B cell (primary cell): Measurements from ENCODE around the gene BTBD8. TPM values are rescaled to one million over a fixed set of nuclear protein-coding genes. Genes with fewer than 3 reads are reported as not detected.

Experiments used
- ATAC-seq: fragments of 200-7000 bp; cut with Tn5 transposase; one replicate; pipeline ENCODE4 v1.10.0; 2021; ENCODE audit warnings: low read depth, mild to moderate bottlenecking, moderate number of reproducible peaks, moderate library complexity
- CTCF ChIA-PET: fragments of 350-600 bp; sonication (Branson Sonifier 250); formaldehyde crosslinking; loops from one replicate; lab custom pipeline; 2021; ENCODE audit warnings: antibody characterized with exemption, inconsistent platforms; lab: Charles Lee
- POLR2A ChIA-PET: fragments of 350-600 bp; sonication (Branson Sonifier 250); formaldehyde crosslinking; loops from one replicate; lab custom pipeline; 2021; ENCODE audit warnings: antibody characterized with exemption; lab: Charles Lee
- DNase-seq: peaks from one replicate; pipeline ENCODE4 v3.0.0; 2013
- H2AFZ ChIP-seq: 2 replicates; pipeline ENCODE4 v1.6.1; 2012; ENCODE audit warnings: mild to moderate bottlenecking, low read depth, low read length; ENCODE audit not compliant: insufficient read depth, poor library complexity, severe bottlenecking
- H3K27ac ChIP-seq, 2 donors: 1 replicate in 1 of 2; 2 replicates in 1 of 2; pipeline ENCODE4 v1.5.1; 2012 to 2013; ENCODE audit warnings: low read length in 2 of 2, mild to moderate bottlenecking in 2 of 2, moderate library complexity in 1 of 2
- H3K27me3 ChIP-seq, 4 experiments: fragments of 200-600 bp in 1 of 4; sonication (generic) in 1 of 4; replicated peaks in 1 of 4; 1 replicate in 2 of 4; 2 replicates in 2 of 4; pipeline versions ENCODE4 v1.6.1 to v1.7.0; 2013 to 2016; ENCODE audit warnings: low read length in 3 of 4, mild to moderate bottlenecking in 2 of 4, mixed read lengths in 1 of 4, moderate library complexity in 1 of 4; ENCODE audit not compliant: insufficient read depth in 4 of 4, control insufficient read depth in 3 of 4; ENCODE audit errors: control extremely low read depth in 1 of 4
- H3K36me3 ChIP-seq, 2 experiments: replicated peaks in 1 of 2; 1 replicate in 1 of 2; 2 replicates in 1 of 2; pipeline versions ENCODE4 v1.6.1 to v1.7.1; 2013; ENCODE audit warnings: low read length in 1 of 2; ENCODE audit not compliant: insufficient read depth in 2 of 2, control insufficient read depth in 1 of 2; ENCODE audit errors: control extremely low read depth in 1 of 2, extremely low read depth in 1 of 2
- H3K4me1 ChIP-seq, 2 donors: fragments of 200-600 bp in 1 of 2; sonication (generic) in 1 of 2; 1 replicate in 1 of 2; 2 replicates in 1 of 2; pipeline versions ENCODE4 v1.5.1 to v1.6.1; 2013 to 2017; ENCODE audit warnings: low read length in 2 of 2; ENCODE audit not compliant: control insufficient read depth in 2 of 2, insufficient read depth in 2 of 2
- H3K4me2 ChIP-seq: replicated peaks from 2 replicates; pipeline ENCODE3; 2012; ENCODE audit warnings: mild to moderate bottlenecking, low read depth, low read length; ENCODE audit not compliant: poor library complexity, severe bottlenecking
- H3K4me3 ChIP-seq, 5 experiments: fragments of 200-600 bp in 1 of 5; sonication (generic) in 1 of 5; 1 replicate in 3 of 5; 2 replicates in 2 of 5; pipeline versions ENCODE4 v1.5.1 to v1.7.0; 2011 to 2016; ENCODE audit warnings: low read length in 4 of 5, mild to moderate bottlenecking in 4 of 5, low read depth in 2 of 5, control low read depth in 1 of 5, moderate library complexity in 1 of 5; ENCODE audit not compliant: insufficient read depth in 1 of 5; ENCODE audit errors: control extremely low read depth in 1 of 5, extremely low read depth in 1 of 5
- H3K79me2 ChIP-seq: fragments of 200-600 bp; sonication (generic); one replicate; pipeline ENCODE4 v1.6.0; 2016; ENCODE audit warnings: low read length; ENCODE audit not compliant: control insufficient read depth, insufficient read depth
- H3K9ac ChIP-seq: fragments of 200-600 bp; sonication (generic); 2 replicates; pipeline ENCODE4 v1.6.1; 2017; ENCODE audit warnings: mild to moderate bottlenecking, low read length, moderate library complexity
- H3K9me3 ChIP-seq, 3 donors: one replicate each; pipeline versions ENCODE4 v1.6.1 to v1.7.1; 2013; ENCODE audit warnings: low read length in 2 of 3; ENCODE audit not compliant: control insufficient read depth in 2 of 3, insufficient read depth in 1 of 3; ENCODE audit errors: control extremely low read depth in 1 of 3
- H4K20me1 ChIP-seq: 2 replicates; pipeline ENCODE4 v1.6.0; 2012; ENCODE audit warnings: mild to moderate bottlenecking, low read length; ENCODE audit not compliant: insufficient read depth, control insufficient read depth, poor library complexity, severe bottlenecking
- H3K27ac Mint-ChIP-seq: one replicate; pipeline ENCODE4 v1.8.0; 2021; ENCODE audit warnings: mixed read lengths
- H3K27me3 Mint-ChIP-seq: one replicate; pipeline ENCODE4 v1.8.0; 2021; ENCODE audit warnings: mixed read lengths
- H3K4me1 Mint-ChIP-seq: one replicate; pipeline ENCODE4 v1.8.0; 2021; ENCODE audit warnings: mixed read lengths
- H3K4me3 Mint-ChIP-seq: one replicate; pipeline ENCODE4 v1.8.0; 2021; ENCODE audit warnings: mixed read lengths
- H3K9me3 Mint-ChIP-seq: one replicate; pipeline ENCODE4 v1.8.0; 2022; ENCODE audit warnings: mixed read lengths; ENCODE audit not compliant: insufficient read depth
- CTCF ChIP-seq: fragments of 200-600 bp; IDR thresholded peaks from one replicate; pipeline ENCODE4 v1.8.0; 2022; ENCODE audit warnings: antibody characterized with exemption, mild to moderate bottlenecking
- EZH2 ChIP-seq: IDR thresholded peaks from 2 replicates; pipeline ENCODE4 v1.6.1; 2012; ENCODE audit warnings: borderline replicate concordance, low read depth, mild to moderate bottlenecking, moderate library complexity, low read length; ENCODE audit not compliant: insufficient read depth, poor library complexity, severe bottlenecking
- WGBS: methylation state at CpG from one replicate; pipeline ENCODE4 v1.1.5; 2013; ENCODE audit warnings: missing lambda C conversion rate; ENCODE audit not compliant: insufficient coverage; 5-methylcytosine and 5-hydroxymethylcytosine counted together
- intact Hi-C: fragments of 100-400 bp; cut with micrococcal nuclease; formaldehyde crosslinking; loops from one replicate; pipeline ENCODE4 v1.10.0; 2022
- polyA plus RNA-seq: library from polyadenylated mRNA; depleted of rRNA; stranded (reverse); fragments of >200 nt; gene quantifications from 2 replicates; pipeline ENCODE4 v1.2.3, GENCODE V29; 2012
- total RNA-seq, 2 donors: library from RNA; stranded (reverse); fragments of 120-200 nt in 1 of 2; gene quantifications; 1 replicate in 1 of 2; 2 replicates in 1 of 2; pipeline versions ENCODE4 v1.2.3 to v1.2.4, GENCODE V29; 2013 to 2022

BTBD8 gene
- total and polyA plus RNA-seq, 2 donors (not counting 1 experiment from before 2014, with no cell fraction given), result 0.46 to 1.9 TPM

GRCh38 chr1:92169214-92170005, 89.3 kb downstream of the BTBD8 start:
- Mint-ChIP-seq H3K9me3 (no peaks in the 10 kb centered on the region), H3K27ac (no peak overlapping the region), H3K27me3 (no peaks in the 10 kb centered on the region), H3K4me1 (no peaks in the 10 kb centered on the region), H3K4me3 (no peak overlapping the region)
- Histone ChIP-seq H3K4me2 (no peak overlapping the region), H3K4me1 (no peaks in the 10 kb centered on the region), H4K20me1 (no peaks in the 10 kb centered on the region), H3K9ac (no peak overlapping the region), H3K9me3 (no peaks in the 10 kb centered on the region), H3K36me3 (no peaks in the 10 kb centered on the region), H3K4me3 (no peak overlapping the region), H3K27ac (no peak overlapping the region), H3K27me3 (no peaks in the 10 kb centered on the region), H3K79me2 (no peaks in the 10 kb centered on the region), H2AFZ (no peak overlapping the region)
- ATAC-seq, result no peak
- no peak for TF ChIP-seq CTCF
- TF ChIP-seq EZH2, result no peak
- intact Hi-C loops, result no loop called here
- DNase-seq, result no peak
- WGBS, result no CpG with 5 or more reads among the region's 2 CpGs
- ChIA-PET CTCF (no interaction called here), POLR2A (no interaction called here)

GRCh38 chr1:92184632-92185031, 104.5 kb downstream of the BTBD8 start:
- no peak for TF ChIP-seq EZH2
- Histone ChIP-seq H3K9me3 (no peaks in the 10 kb centered on the region), H3K4me2 (no peak overlapping the region), H3K27me3 (no peaks in the 10 kb centered on the region), H2AFZ (no peak overlapping the region), H3K4me3 (no peak overlapping the region), H3K9ac (no peak overlapping the region), H4K20me1 (no peaks in the 10 kb centered on the region), H3K36me3 (no peaks in the 10 kb centered on the region), H3K27ac (no peak overlapping the region), H3K4me1 (no peaks in the 10 kb centered on the region), H3K79me2 (no peaks in the 10 kb centered on the region)
- Mint-ChIP-seq H3K4me1 (no peaks in the 10 kb centered on the region), H3K9me3 (no peaks in the 10 kb centered on the region), H3K27me3 (peaks cover 6% of the 10 kb centered on the region), H3K27ac (no peak overlapping the region), H3K4me3 (no peak overlapping the region)
- no CpG with 5 or more reads among the region's 1 CpG for WGBS
- ChIA-PET CTCF (no interaction called here), POLR2A (no interaction called here)
- ATAC-seq (no peak), DNase-seq (no peak)
- intact Hi-C loops, result no loop called here
